Measurements from ENCODE around the gene SNAP47. TPM values are rescaled to one million over a fixed set of nuclear protein-coding genes. Genes with fewer than 3 reads are reported as not detected.
A peak's percentile ranks its signal among the peaks of the same experiment; 100 is the strongest.

SNAP47 gene
- total and polyA plus RNA-seq, 2 of the 4 experiments (the other 2 are of a cell fraction): 39.4 to 72.9 TPM

DNA sequence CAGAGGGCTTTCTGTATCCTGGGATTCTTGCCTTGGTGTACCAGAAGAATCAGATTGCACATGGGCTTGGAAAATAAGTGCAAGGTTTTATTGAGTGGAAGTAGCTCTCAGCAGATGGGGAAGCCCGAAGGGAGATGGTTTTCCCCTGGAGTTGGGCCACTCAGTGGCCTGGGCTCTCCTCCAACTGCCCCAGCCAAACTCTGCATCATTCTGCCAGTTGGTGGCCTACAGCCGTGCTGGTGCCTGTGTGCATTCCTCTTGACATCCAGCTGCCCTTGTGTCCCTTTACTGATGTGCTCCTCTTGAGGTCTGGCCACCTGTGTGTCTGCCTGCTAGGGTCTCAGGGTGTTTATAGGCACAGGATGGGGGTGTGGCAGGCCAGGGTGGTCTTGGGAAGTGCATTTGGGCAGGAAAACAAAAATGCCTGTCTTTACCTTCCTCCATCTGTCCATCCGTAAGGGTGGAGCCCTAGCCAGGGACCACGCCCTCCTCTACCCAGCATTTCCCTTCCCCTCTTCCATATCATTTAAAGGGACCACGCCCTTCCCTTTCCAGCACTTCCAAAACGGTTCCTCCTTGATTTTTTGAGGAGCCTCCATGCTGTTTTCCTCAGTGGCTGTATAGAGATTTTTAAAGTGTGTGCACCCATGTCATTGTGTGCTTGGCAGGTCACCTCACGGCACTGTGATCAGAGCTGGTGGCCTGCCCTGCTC is 18.9 kb downstream of the SNAP47 start:
- Histone ChIP-seq H3K18ac (ENCODE audit: low read depth, low read length) (no peak overlapping the region), H2AK5ac (ENCODE audit: low read depth, low read length) (no peak overlapping the region), H2BK5ac (ENCODE audit: low read depth, low read length, poor library complexity, severe bottlenecking) (no peak overlapping the region), H2BK20ac (ENCODE audit: low read depth, low read length) (no peak overlapping the region), H3K27ac (ENCODE audit: insufficient read depth, low read length) (no peak overlapping the region), H3K9me3 (ENCODE audit: control insufficient read depth, insufficient read depth, low read length) (no peaks in the 10 kb centered on the region), H4K20me1 (ENCODE audit: insufficient read depth, low read length) (peaks cover 41% of the 10 kb centered on the region), H3K23ac (ENCODE audit: low read depth, low read length) (no peak overlapping the region), H3K14ac (replicated peaks; ENCODE audit: low read depth, low read length) (no peak overlapping the region), H4K5ac (ENCODE audit: low read depth, low read length) (no peak overlapping the region), H3K36me3 (ENCODE audit: control insufficient read depth, insufficient read depth, low read length) (peaks cover 16% of the 10 kb centered on the region; the same call in 1 of the 2 replicates), H4K91ac (ENCODE audit: insufficient read depth, low read depth, low read length) (no peak overlapping the region), H3K4me3 (ENCODE audit: insufficient read depth, low read depth, low read length) (no peak overlapping the region), H2AFZ (replicated peaks; ENCODE audit: low read length, poor library complexity) (no peak overlapping the region), H3K9me1 (ENCODE audit: insufficient read depth, low read length) (peaks cover 24% of the 10 kb centered on the region), H4K8ac (ENCODE audit: low read depth in 2 of 2, low read length in 2 of 2) (no peak overlapping the region), H3K79me1 (ENCODE audit: low read depth in 1 of 2, low read length in 2 of 2) (peaks cover 18 to 84% of the 10 kb centered on the region in 2 experiments), H3K4me1 (ENCODE audit: control insufficient read depth, insufficient read depth, low read length) (peaks cover 23% of the 10 kb centered on the region), H2BK15ac (ENCODE audit: low read depth, low read length) (no peak overlapping the region), H3K9ac (ENCODE audit: low read depth, low read length) (no peak overlapping the region), H2AK9ac (replicated peaks; ENCODE audit: low read depth, low read length, poor library complexity) (no peak overlapping the region), H2BK120ac (ENCODE audit: low read depth, low read length) (no peak overlapping the region), H3K27me3 (ENCODE audit: control insufficient read depth, insufficient read depth, low read length) (no peaks in the 10 kb centered on the region), H3K56ac (ENCODE audit: extremely low read depth, insufficient read depth, low read length) (no peak overlapping the region), H3K4me2 (ENCODE audit: low read depth, low read length) (no peak overlapping the region), H3K4ac (ENCODE audit: low read depth, low read length) (no peak overlapping the region)
- no TSS peak for BruUV-seq (replicated peaks)
- intact Hi-C loops (cut with micrococcal nuclease): no loop called here
- ChIA-PET POLR2A (ENCODE audit: unreplicated experiment) (no interaction called here), CTCF (no interaction called here)
- TF ChIP-seq NFE2L2 (IDR thresholded peaks at IDR 0.05; ENCODE audit: low read depth, low read length): no peak
- no peak for TF ChIP-seq CHD1 (IDR thresholded peaks at IDR 0.05; ENCODE audit: low read depth, low read length)
- TF ChIP-seq SMC3 (IDR thresholded peaks at IDR 0.05; ENCODE audit: low read depth, low read length): no peak
- peak; percentile 35; the same call in 1 of the 2 replicates for TF ChIP-seq MAZ (IDR thresholded peaks at IDR 0.05; ENCODE audit: borderline replicate concordance, low read depth, low read length)
- ATAC-seq (ENCODE audit: low read depth): peak; percentile 67
- in situ Hi-C loops (cut with MboI; ENCODE audit: low sequenced_read_pairs): no loop called here
- WGBS, 2 experiments (ENCODE audit: extremely low coverage in 2 of 2, insufficient read length in 1 of 2): 20% methylated on average over 1 of the region's 7 CpGs; no CpG with 5 or more reads in 1 of the 2 experiments
- peak; percentile 64 for DNase-seq
- dilution Hi-C loops (cut with HindIII; ENCODE audit: low sequenced_read_pairs, unreplicated experiment): no loop called here

All from IMR-90 (cell line).